ENCODE measurements around the gene CRYBB1.

Gene CRYBB1

DNA sequence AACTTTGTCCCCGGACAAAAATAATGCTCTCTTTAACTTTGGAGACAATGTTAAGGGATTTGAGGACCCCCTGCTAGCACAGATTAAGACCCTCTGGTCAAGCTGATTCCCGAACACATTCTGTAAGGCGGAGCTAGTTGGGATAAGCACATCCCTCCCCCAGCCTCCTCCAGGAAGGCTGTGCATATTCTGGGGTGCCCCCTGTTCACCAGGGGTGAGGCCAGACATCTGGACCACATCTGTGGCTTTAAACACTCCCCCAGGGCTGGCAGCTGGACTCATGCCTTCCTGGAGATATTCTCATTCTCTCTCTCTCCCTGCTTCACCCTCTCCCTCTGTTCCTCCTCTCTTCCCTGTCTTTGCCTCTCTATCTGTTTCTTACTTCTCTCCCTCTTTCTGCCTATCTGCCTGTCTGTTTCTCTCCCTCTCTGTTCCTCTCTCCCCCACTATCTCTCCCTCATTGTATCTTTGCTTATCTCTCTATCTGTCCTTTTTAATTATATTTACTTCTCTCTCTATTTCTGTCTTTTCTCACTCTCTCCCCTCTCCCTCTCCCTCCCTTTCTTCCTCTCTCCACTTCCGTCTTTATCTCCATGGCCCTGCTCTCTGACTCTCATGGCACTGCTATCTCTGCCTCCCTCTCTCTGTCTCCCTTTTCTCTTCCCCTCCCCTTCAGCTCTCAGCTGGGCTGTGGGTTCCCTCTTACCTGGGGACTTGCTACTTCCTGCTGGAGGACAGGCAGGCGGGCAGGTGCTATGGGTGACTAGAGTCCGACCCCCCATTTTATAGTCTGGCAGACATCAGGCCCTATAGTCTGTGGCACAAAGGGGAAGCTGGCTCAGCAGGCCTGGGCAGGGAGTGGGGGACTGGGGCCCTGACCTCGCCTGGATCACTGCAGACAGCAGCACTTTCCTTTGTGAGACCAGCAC, at the start of gene CRYBB1:
Gene CRYBB1 (minus strand): TSS at position 757 of the 929 bp plus-strand sequence. CDS start 1,708 bp downstream, outside the sequence.
- DNase-seq (ENCODE audit: low read depth in 3 of 3) = no peak

GRCh38 chr22:26667140-26667539, 49.3 kb upstream of the CRYBB1 start:
- DNase-seq (ENCODE audit: low read depth in 3 of 3) = no peak

GRCh38 chr22:26665813-26666231, 48.0 kb upstream of the CRYBB1 start:
- DNase-seq (ENCODE audit: low read depth in 3 of 3) = no peak

DNA sequence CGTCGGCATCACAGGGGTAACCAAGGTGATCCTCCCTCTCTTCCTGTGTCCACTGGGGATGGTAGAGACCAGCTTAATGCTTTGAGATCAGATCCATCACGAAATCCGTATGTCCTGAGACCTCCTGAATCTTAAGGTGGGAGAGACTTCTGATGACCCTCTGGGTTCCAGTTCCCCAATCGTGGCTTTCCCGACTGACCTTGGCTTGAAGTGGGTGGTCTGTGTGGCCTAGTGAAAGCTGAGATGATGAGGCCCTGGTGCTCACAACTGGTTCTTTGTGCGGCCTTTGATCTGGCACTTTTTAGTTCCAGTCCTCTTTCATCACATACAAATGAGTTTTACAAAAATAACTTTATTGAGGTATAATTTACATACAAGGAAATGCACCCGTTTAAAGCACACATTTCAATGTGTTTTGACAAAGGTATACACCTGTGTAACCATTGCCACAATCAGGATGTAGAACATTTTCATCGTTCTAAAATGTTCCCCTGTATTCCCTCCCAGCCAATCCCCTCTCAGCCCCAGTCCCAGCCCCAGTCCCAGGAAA, 45.6 kb upstream of the CRYBB1 start:
- no peak for DNase-seq (ENCODE audit: low read depth in 3 of 3)

DNA sequence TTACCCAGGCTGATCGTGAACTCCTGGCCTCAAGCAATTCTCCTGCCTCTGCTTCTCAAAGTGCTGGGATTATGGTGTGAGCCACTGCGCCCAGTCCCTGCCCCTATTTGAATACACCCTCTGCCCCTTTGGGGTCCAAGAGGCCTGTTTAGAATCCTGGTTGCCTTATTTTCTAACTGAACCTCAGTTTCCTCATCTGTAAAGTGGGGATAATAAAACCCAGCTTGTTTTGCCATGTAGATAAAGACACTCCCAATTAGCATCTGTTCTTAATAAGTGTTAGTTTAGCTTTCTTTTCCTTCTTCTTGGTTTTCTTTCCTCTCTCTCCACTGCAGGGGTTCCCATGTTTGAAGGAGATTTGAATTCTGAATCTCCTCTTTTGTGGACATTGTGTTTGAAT, 44.3 kb upstream of the CRYBB1 start:
- no peak for DNase-seq (ENCODE audit: low read depth in 3 of 3)

GRCh38 chr22:26660961-26661578, 43.2 kb upstream of the CRYBB1 start:
- no peak for DNase-seq (ENCODE audit: low read depth in 3 of 3)

- DNase-seq (ENCODE audit: low read depth in 3 of 3) = no peak
Observed at GRCh38 chr22:26660356-26660755, 42.5 kb upstream of the CRYBB1 start.

DNA sequence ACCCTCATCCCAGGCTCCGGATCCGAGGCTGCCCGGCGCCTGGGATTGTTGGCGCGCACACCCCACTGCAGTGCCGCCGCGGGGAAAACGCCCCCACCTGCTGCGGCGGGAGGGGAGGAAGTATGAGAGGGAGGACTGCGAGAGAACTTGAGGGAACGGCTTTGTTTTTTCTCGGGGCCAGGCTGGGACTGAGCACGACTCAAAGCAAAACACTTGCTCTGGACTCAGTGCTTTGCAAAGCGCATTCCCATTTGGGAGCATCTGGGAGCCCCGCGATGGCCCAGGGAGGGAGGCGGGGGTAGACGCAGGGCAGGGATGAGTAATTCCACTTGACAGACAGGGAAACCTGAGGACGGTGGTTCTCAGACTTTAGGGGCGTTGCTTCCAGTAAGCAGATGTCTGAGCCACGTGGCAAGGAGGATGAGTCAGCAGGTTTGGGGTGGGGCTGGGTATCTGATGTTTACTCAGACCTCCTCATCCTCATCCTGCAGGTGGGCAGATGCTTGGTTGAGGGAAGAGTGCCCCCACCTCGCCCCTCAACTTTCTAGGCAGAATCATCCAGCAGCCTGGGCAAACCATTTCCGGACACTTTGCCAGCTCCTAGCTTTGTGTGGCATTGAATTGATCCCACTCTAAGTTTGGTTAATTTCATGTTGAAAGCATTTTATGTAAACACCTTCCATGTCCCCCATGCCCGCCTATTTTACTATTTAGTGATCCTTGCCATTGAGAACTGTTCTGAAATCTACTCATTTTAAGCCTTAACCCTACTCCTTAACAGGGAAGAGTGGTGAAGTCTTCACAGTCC, 41.0 kb upstream of the CRYBB1 start:
- DNase-seq (ENCODE audit: low read depth in 3 of 3) = peak; percentile 57 to 79 (median 73)

- DNase-seq (ENCODE audit: low read depth in 3 of 3) = no peak
Observed at GRCh38 chr22:26658161-26658560, 40.3 kb upstream of the CRYBB1 start.

DNA sequence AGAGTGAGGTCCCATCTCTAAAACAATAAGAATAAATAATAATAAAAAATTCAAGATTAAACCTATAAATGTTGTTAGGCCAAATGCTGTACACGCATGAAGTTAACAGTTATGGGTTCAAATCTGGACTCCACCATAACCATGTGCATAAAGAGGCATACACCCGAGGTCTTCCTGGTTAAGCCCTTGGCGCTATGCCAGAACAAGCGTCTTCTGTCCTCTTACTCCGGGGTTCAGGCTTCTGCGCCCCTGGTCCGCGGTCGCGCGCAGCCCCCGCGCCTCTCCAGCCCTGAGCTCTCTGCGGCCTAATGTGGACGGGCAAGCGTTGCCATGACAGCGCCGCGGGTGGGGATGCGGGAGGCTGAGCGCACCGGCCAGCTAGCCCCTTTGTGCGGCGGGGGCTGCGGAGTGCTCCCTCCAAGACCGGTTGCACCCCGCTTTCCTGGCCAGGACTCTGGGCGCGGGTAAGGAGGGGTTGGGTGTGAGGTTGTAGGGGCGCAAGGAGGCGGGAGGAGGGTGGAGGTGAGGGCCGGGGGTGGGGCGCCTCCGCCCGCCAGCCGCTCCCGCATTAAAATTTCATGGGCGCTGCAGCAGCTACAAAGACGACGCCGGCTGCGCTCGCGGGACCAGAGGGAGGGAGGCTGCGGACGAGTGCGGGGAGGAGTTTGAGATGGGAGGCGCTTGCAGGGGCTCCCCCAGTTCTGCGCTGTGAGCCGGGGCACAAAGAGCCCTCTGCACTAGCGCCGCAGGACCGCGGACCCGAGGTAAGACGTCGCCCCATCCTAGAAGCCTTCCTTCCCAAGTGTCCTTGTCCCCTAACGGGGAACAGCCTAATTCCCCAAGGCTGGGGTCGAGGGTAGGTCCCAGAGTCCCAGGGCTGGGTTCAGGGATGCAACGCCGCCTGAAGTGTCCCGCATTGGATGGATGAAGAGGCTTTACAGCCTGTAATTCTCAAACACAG, 39.3 kb upstream of the CRYBB1 start, which contains the start of gene MIAT:
Gene MIAT (plus strand): TSS at position 698 of the 961 bp plus-strand sequence.
- DNase-seq (ENCODE audit: low read depth in 3 of 3) = peak in 1 of 3 experiments; percentile 44

DNA sequence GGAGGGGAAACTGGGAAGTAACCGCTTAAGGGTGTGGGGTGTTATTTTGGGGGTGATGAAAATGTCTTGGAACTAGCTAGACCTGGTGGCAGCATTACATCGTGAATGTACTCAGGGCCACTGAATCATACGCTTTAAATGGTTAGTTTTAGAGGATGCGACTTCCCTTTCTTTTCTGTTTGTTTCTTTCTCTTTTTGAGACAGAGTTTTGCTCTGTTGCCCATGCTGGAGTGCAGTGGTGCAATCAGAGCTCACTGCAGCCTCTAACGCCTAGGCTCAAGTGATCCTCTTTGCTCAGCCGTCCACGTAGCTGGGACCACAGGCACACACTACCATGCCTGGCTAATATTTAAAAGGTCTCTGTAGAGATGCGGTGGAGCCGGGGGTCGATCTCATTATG, 34.0 kb upstream of the CRYBB1 start:
- no peak for DNase-seq (ENCODE audit: low read depth in 3 of 3)

DNA sequence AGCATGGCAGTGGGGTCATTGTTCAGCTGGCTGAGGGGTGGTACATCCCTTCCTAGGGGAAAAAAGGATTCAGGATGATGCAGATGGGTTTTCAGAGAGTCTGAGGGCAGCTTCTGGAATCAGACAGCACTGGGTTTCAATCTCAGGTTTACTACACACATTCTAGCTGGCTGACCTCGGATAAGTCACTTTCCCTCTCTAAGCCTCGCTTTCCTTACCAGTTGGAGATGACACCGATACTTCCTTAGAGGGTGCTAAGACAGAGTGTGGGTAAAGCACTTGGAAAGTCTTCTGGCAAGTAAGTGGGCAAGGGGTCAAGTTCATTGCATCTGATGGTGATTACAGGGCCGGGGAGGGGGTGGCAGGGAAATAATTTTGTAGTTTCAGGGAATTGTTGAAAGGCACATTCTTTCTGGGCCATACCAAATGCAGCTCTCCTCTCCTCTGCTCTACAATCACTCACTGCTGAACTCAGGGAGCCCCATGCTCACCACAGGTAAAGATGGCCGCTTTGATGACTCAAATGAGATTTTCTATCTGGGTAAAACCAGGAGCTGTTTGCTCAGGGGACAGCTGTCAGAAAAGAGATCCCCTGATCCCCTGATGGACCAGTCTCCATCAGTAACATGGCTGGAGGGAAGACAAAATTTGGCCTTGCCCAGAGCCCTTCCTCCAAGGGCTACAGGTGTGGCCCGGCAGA, 33.0 kb upstream of the CRYBB1 start:
- DNase-seq (ENCODE audit: low read depth in 3 of 3) = no peak

DNA sequence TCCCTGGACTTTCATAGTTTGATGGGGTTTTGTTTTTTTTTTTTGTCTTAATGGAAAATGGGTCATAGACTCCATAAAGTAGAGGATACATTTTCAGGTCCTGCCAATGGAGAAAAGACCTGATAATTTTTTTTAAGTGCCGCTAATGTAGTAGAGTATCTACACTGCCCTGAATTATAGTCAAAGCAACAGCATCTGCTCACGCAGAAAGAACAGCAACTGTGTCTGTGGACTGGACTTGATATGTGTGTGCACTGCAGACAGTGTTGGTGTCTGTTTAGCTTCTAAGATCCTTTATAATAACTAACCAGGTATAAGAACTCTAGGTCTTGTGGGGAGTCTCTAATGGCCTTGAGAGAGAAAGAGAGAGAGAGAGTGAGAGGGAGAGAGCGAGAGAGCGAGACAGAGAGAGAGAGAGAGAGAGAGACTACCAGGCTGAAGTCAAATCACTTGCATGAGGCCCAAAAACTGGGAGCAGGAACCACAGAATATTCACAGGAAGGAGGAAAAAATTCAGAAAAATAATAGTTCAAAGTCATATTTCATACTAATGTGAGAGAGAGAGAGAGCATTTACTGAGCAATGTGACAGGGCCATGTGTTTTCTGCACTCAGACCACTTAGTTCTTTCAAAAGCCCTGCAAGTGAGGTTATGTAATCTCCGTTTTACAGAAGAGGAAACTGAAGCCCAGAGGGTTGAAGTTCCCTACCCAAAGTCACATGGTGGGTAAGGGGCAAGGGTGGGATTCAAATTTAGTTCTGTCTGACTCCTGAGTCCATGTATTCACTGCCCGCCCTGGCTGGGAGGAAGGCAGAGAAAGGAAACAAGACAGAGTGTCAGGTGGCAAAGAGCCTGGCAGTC, 30.9 kb upstream of the CRYBB1 start:
- DNase-seq (ENCODE audit: low read depth in 3 of 3) = no peak

- no peak for DNase-seq (ENCODE audit: low read depth in 3 of 3)
Observed at GRCh38 chr22:26648011-26648497, 30.2 kb upstream of the CRYBB1 start.

DNA sequence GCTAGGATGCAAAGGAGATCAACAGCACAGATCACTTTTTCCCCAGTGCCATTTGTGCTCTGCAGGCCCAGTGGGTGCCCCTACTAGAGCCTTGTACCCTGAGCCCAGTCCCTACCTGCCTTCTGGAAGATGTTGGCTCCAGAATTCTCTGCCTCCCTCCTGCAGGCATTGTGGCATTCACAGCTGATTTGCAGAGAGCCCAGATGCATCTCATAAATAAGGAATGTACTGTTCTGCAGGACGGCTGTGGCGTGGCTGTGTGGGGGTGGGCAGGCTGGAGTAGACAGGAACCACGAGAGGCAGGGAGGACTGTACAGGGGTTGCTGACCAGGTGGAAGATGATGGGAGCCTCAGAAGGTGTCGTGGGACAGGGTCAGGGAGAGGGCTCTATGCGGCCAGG, 28.3 kb upstream of the CRYBB1 start:
- DNase-seq (ENCODE audit: low read depth in 3 of 3) = no peak

DNA sequence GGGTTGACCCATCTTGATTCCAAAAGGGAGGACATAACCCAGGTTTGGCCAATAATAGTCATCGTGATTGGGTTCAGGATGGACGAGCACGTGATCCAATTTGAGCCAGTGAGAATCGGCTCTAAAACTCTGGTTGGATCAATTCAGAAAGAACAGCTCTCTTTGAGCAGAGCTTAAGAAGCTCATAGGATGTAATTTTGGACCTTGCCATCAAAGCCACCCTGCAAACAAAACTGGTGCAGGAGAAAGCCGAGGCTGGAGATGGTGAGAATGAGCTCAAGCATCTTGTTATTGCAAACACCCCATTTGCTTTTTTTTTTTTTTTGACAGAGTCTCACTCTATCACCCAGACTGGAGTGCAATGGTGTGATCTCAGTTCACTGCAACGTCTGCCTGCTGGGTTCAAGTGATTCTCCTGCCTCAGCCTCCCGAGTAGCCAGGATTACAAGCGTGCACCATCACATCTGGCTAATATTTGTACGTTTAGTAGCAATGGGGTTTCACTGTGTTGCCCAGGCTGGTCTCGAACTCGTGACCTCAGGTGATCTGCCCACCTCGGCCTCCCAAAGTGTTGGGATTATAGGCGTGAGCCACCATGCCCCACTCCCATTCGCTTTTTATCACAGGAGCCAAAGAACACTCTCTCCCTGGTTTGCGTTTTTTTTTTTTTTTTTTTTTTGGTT, 25.7 kb upstream of the CRYBB1 start:
- no peak for DNase-seq (ENCODE audit: low read depth in 3 of 3)

DNA sequence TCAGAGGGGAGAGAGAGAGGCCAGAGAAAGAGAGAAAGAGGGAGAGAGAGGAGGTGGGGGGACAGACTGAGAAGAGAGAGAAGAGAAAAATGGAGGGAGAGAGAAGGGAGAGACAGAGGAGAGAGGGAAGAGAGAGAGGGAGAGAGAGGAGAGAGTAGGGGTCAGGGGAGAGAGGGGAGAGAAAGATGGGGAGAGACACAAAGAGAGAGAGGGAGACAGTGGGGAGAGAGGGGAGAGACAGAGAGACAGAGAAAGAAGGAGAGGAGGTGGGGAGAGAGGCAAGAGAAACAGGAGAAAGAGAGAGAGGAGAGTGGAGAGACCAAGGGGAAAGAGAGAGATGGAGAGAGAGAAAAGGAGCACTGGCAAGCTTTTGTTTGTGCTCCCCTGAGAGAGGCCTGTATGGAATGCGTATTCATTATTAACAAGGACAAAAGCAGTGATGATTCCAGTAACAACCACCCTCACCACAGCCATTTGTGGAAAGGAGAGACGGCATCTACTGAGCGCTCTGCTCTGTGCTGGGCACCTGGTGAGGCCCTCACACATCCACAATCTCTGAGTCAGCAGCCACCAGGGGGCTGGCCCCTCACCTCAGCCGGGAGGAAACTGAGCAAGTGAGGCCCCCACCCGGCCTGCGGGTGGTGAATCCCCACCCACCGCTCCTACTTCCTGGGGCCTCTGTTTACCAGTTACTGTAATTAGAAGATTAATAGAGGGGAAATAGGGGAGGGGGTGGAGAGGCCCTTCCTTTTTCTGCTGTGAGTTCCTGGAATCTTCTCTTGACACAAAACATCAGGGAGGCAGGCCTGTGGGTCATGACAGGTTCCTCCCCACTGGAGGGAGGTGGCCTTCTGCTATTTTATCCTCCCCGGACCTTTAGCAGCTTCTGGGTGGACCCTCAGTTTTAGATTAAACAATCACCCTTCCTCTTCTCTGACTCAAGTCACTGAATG, 24.9 kb upstream of the CRYBB1 start:
- DNase-seq (ENCODE audit: low read depth in 3 of 3) = peak; percentile 65 to 67 (median 66)
